ENCODE measurements around the gene ZFR. TPM values are rescaled to one million over a fixed set of nuclear protein-coding genes. Genes with fewer than 3 reads are reported as not detected.

Gene ZFR
- total RNA-seq, 1 experiment from 2014 or later: 62.4 TPM

DNA sequence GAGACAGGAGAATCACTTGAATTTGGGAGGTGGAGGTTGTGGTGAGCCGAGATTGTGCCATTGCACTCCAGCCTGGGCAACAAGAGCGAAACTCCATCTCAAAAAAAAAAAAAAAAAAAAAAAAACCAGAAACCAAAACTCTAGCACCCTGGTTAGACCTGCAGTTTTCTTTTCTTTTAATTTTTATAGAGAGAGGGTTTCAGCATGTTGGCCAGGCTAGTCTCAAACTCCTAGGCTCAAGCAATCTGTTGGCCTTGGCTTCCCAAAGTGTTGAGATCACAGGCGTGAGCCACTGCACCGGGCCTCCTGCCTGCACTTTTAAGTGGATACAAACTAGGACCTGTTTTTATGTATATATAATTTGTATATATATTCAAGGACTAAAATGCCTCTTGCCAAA lies 118.9 kb downstream of the ZFR start:
- Histone ChIP-seq H4K20me1 (ENCODE audit: control insufficient read depth, insufficient read depth, insufficient read length) (no peaks in the 10 kb centered on the region), H2AK5ac (ENCODE audit: insufficient read length, low read length) (no peak overlapping the region), H3K9ac (ENCODE audit: extremely low read depth, insufficient read length, low read length) (no peak overlapping the region), H3K23me2 (ENCODE audit: insufficient read length, low read depth, low read length, poor library complexity, severe bottlenecking) (no peaks in the 10 kb centered on the region), H4K91ac (ENCODE audit: insufficient read length, low read depth, low read length) (no peak overlapping the region), H3K4ac (ENCODE audit: low read depth, low read length) (no peak overlapping the region), H3K18ac (ENCODE audit: insufficient read length, low read depth, low read length) (no peak overlapping the region), H2BK15ac (ENCODE audit: low read depth, low read length) (no peak overlapping the region), H3K56ac (ENCODE audit: insufficient read length, low read depth, low read length) (no peak overlapping the region), H2BK5ac (ENCODE audit: insufficient read length, low read length) (no peak overlapping the region), H3K27ac (ENCODE audit: insufficient read length, low read depth, low read length) (no peak overlapping the region), H3K4me1 (ENCODE audit: insufficient read depth, low read length) (no peaks in the 10 kb centered on the region), H3K14ac (ENCODE audit: insufficient read depth, low read length) (no peak overlapping the region), H3K23ac (ENCODE audit: insufficient read length, low read depth, low read length) (no peak overlapping the region), H2AFZ (ENCODE audit: low read length) (no peak overlapping the region), H3K79me1 (ENCODE audit: insufficient read depth, low read depth, low read length, poor library complexity, severe bottlenecking) (no peaks in the 10 kb centered on the region), H3K79me2 (ENCODE audit: insufficient read depth, low read length) (no peaks in the 10 kb centered on the region), H3T11ph (ENCODE audit: low read length) (no peak overlapping the region), H4K5ac (ENCODE audit: insufficient read length, low read depth, low read length) (no peak overlapping the region), H3K9me3 (ENCODE audit: control insufficient read depth, low read depth, low read length) (no peaks in the 10 kb centered on the region), H3K4me2 (ENCODE audit: insufficient read depth, insufficient read length, low read length) (no peak overlapping the region), H3K27me3 (ENCODE audit: insufficient read depth, low read length) (no peaks in the 10 kb centered on the region), H2BK20ac (ENCODE audit: low read depth, low read length, poor library complexity, severe bottlenecking) (no peak overlapping the region), H4K8ac (replicated peaks; ENCODE audit: insufficient read length, low read depth, low read length) (no peak overlapping the region), H2BK12ac (ENCODE audit: insufficient read length, low read depth, low read length) (no peak overlapping the region), H2BK120ac (ENCODE audit: low read depth, low read length, poor library complexity, severe bottlenecking) (no peak overlapping the region)
- Mint-ChIP-seq H3K9me3 (peaks cover 5 to 6% of the 10 kb centered on the region in 2 experiments; a peak in 4 of 5 replicates), H3K27me3 (ENCODE audit: low read depth) (no peaks in the 10 kb centered on the region), H3K27ac (no peak overlapping the region), H3K4me3 (no peak overlapping the region), H3K4me1 (peaks cover 2 to 5% of the 10 kb centered on the region in 2 experiments; a peak in 1 of 4 replicates), H3K36me3 (ENCODE audit: insufficient read depth in 1 of 3, low read depth in 3 of 3) (peaks cover 0 to 5% (median 0%) of the 10 kb centered on the region in 3 experiments; a peak in 2 of 7 replicates)
- TF ChIP-seq, protein P1, sequence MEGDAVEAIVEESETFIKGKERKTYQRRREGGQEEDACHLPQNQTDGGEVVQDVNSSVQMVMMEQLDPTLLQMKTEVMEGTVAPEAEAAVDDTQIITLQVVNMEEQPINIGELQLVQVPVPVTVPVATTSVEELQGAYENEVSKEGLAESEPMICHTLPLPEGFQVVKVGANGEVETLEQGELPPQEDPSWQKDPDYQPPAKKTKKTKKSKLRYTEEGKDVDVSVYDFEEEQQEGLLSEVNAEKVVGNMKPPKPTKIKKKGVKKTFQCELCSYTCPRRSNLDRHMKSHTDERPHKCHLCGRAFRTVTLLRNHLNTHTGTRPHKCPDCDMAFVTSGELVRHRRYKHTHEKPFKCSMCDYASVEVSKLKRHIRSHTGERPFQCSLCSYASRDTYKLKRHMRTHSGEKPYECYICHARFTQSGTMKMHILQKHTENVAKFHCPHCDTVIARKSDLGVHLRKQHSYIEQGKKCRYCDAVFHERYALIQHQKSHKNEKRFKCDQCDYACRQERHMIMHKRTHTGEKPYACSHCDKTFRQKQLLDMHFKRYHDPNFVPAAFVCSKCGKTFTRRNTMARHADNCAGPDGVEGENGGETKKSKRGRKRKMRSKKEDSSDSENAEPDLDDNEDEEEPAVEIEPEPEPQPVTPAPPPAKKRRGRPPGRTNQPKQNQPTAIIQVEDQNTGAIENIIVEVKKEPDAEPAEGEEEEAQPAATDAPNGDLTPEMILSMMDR (conservative IDR thresholded peaks at IDR 0.05): no peak
- DNase-seq: no peak
- no CpG with 5 or more reads among the region's 4 CpGs for WGBS (ENCODE audit: extremely low coverage, insufficient read length, low lambda C conversion rate)
